B cell (primary cell): ENCODE data around the gene MAN1A2. TPM values are rescaled to one million over a fixed set of nuclear protein-coding genes. Genes with fewer than 3 reads are reported as not detected.
"Not testable (repeated sequence)": the region's sequence is repeated elsewhere in the genome, so short reads cannot be mapped to it uniquely, and the experiment has no call there.

Experiments used
- ATAC-seq: fragments of 200-7000 bp; cut with Tn5 transposase; one replicate; pipeline ENCODE4 v1.10.0; 2021; ENCODE audit warnings: low read depth, mild to moderate bottlenecking, moderate number of reproducible peaks, moderate library complexity
- CTCF ChIA-PET: fragments of 350-600 bp; sonication (Branson Sonifier 250); formaldehyde crosslinking; loops from one replicate; lab custom pipeline; 2021; ENCODE audit warnings: antibody characterized with exemption, inconsistent platforms; lab: Charles Lee
- POLR2A ChIA-PET: fragments of 350-600 bp; sonication (Branson Sonifier 250); formaldehyde crosslinking; loops from one replicate; lab custom pipeline; 2021; ENCODE audit warnings: antibody characterized with exemption; lab: Charles Lee
- DNase-seq: peaks from one replicate; pipeline ENCODE4 v3.0.0; 2013
- H2AFZ ChIP-seq: 2 replicates; pipeline ENCODE4 v1.6.1; 2012; ENCODE audit warnings: mild to moderate bottlenecking, low read depth, low read length; ENCODE audit not compliant: insufficient read depth, poor library complexity, severe bottlenecking
- H3K27ac ChIP-seq, 2 donors: 1 replicate in 1 of 2; 2 replicates in 1 of 2; pipeline ENCODE4 v1.5.1; 2012 to 2013; ENCODE audit warnings: low read length in 2 of 2, mild to moderate bottlenecking in 2 of 2, moderate library complexity in 1 of 2
- H3K27me3 ChIP-seq, 4 experiments: fragments of 200-600 bp in 1 of 4; sonication (generic) in 1 of 4; replicated peaks in 1 of 4; 1 replicate in 2 of 4; 2 replicates in 2 of 4; pipeline versions ENCODE4 v1.6.1 to v1.7.0; 2013 to 2016; ENCODE audit warnings: low read length in 3 of 4, mild to moderate bottlenecking in 2 of 4, mixed read lengths in 1 of 4, moderate library complexity in 1 of 4; ENCODE audit not compliant: insufficient read depth in 4 of 4, control insufficient read depth in 3 of 4; ENCODE audit errors: control extremely low read depth in 1 of 4
- H3K36me3 ChIP-seq, 2 experiments: replicated peaks in 1 of 2; 1 replicate in 1 of 2; 2 replicates in 1 of 2; pipeline versions ENCODE4 v1.6.1 to v1.7.1; 2013; ENCODE audit warnings: low read length in 1 of 2; ENCODE audit not compliant: insufficient read depth in 2 of 2, control insufficient read depth in 1 of 2; ENCODE audit errors: control extremely low read depth in 1 of 2, extremely low read depth in 1 of 2
- H3K4me1 ChIP-seq, 2 donors: fragments of 200-600 bp in 1 of 2; sonication (generic) in 1 of 2; 1 replicate in 1 of 2; 2 replicates in 1 of 2; pipeline versions ENCODE4 v1.5.1 to v1.6.1; 2013 to 2017; ENCODE audit warnings: low read length in 2 of 2; ENCODE audit not compliant: control insufficient read depth in 2 of 2, insufficient read depth in 2 of 2
- H3K4me2 ChIP-seq: replicated peaks from 2 replicates; pipeline ENCODE3; 2012; ENCODE audit warnings: mild to moderate bottlenecking, low read depth, low read length; ENCODE audit not compliant: poor library complexity, severe bottlenecking
- H3K4me3 ChIP-seq, 5 experiments: fragments of 200-600 bp in 1 of 5; sonication (generic) in 1 of 5; 1 replicate in 3 of 5; 2 replicates in 2 of 5; pipeline versions ENCODE4 v1.5.1 to v1.7.0; 2011 to 2016; ENCODE audit warnings: low read length in 4 of 5, mild to moderate bottlenecking in 4 of 5, low read depth in 2 of 5, control low read depth in 1 of 5, moderate library complexity in 1 of 5; ENCODE audit not compliant: insufficient read depth in 1 of 5; ENCODE audit errors: control extremely low read depth in 1 of 5, extremely low read depth in 1 of 5
- H3K79me2 ChIP-seq: fragments of 200-600 bp; sonication (generic); one replicate; pipeline ENCODE4 v1.6.0; 2016; ENCODE audit warnings: low read length; ENCODE audit not compliant: control insufficient read depth, insufficient read depth
- H3K9ac ChIP-seq: fragments of 200-600 bp; sonication (generic); 2 replicates; pipeline ENCODE4 v1.6.1; 2017; ENCODE audit warnings: mild to moderate bottlenecking, low read length, moderate library complexity
- H3K9me3 ChIP-seq, 3 donors: one replicate each; pipeline versions ENCODE4 v1.6.1 to v1.7.1; 2013; ENCODE audit warnings: low read length in 2 of 3; ENCODE audit not compliant: control insufficient read depth in 2 of 3, insufficient read depth in 1 of 3; ENCODE audit errors: control extremely low read depth in 1 of 3
- H4K20me1 ChIP-seq: 2 replicates; pipeline ENCODE4 v1.6.0; 2012; ENCODE audit warnings: mild to moderate bottlenecking, low read length; ENCODE audit not compliant: insufficient read depth, control insufficient read depth, poor library complexity, severe bottlenecking
- H3K27ac Mint-ChIP-seq: one replicate; pipeline ENCODE4 v1.8.0; 2021; ENCODE audit warnings: mixed read lengths
- H3K27me3 Mint-ChIP-seq: one replicate; pipeline ENCODE4 v1.8.0; 2021; ENCODE audit warnings: mixed read lengths
- H3K4me1 Mint-ChIP-seq: one replicate; pipeline ENCODE4 v1.8.0; 2021; ENCODE audit warnings: mixed read lengths
- H3K4me3 Mint-ChIP-seq: one replicate; pipeline ENCODE4 v1.8.0; 2021; ENCODE audit warnings: mixed read lengths
- H3K9me3 Mint-ChIP-seq: one replicate; pipeline ENCODE4 v1.8.0; 2022; ENCODE audit warnings: mixed read lengths; ENCODE audit not compliant: insufficient read depth
- EZH2 ChIP-seq: IDR thresholded peaks from 2 replicates; pipeline ENCODE4 v1.6.1; 2012; ENCODE audit warnings: borderline replicate concordance, low read depth, mild to moderate bottlenecking, moderate library complexity, low read length; ENCODE audit not compliant: insufficient read depth, poor library complexity, severe bottlenecking
- WGBS: methylation state at CpG from one replicate; pipeline ENCODE4 v1.1.5; 2013; ENCODE audit warnings: missing lambda C conversion rate; ENCODE audit not compliant: insufficient coverage; 5-methylcytosine and 5-hydroxymethylcytosine counted together
- intact Hi-C: fragments of 100-400 bp; cut with micrococcal nuclease; formaldehyde crosslinking; loops from one replicate; pipeline ENCODE4 v1.10.0; 2022
- polyA plus RNA-seq: library from polyadenylated mRNA; depleted of rRNA; stranded (reverse); fragments of >200 nt; gene quantifications from 2 replicates; pipeline ENCODE4 v1.2.3, GENCODE V29; 2012
- total RNA-seq, 2 donors: library from RNA; stranded (reverse); fragments of 120-200 nt in 1 of 2; gene quantifications; 1 replicate in 1 of 2; 2 replicates in 1 of 2; pipeline versions ENCODE4 v1.2.3 to v1.2.4, GENCODE V29; 2013 to 2022
- TF ChIP-seq, protein P1 (sequence below): fragments of 200-600 bp; IDR thresholded peaks from one replicate; pipeline ENCODE4 v1.8.0; 2022; ENCODE audit warnings: antibody characterized with exemption, mild to moderate bottlenecking

MAN1A2 gene
- total and polyA plus RNA-seq, 2 donors (not counting 1 experiment from before 2014, with no cell fraction given): 4.6 to 55.6 TPM

DNA sequence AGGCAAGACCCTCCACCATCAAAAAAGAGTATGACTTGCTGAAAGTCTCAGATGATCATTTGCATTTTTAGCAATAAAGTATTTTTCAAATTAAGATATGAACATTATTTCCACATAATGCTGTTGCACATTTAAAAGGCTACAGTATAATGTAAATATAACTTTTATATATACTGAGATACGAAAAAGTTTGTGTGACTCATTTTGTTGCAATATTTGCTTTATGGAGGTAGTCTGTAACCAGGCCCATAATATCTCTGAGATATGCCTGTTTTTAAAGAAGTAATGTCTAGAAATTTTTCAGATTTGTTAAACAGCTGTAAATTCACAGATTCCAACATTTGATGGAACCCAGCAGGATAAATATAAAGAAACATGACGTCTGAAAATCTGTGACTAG is 86.7 kb downstream of the MAN1A2 start:
- ATAC-seq: no peak
- no peaks in the 10 kb centered on the region for H3K27me3 ChIP-seq
- peaks cover 3 to 8% of the 10 kb centered on the region in 2 experiments for H3K36me3 ChIP-seq
- no peaks in the 10 kb centered on the region for H3K79me2 ChIP-seq
- no peaks in the 10 kb centered on the region for H3K4me1 Mint-ChIP-seq
- H3K27ac ChIP-seq: no peak overlapping the region
- H3K4me3 Mint-ChIP-seq: no peak overlapping the region
- H3K9me3 Mint-ChIP-seq: no peaks in the 10 kb centered on the region
- no peak overlapping the region for H3K27ac Mint-ChIP-seq
- WGBS: no CpG with 5 or more reads among the region's 2 CpGs
- no peaks in the 10 kb centered on the region for H3K4me1 ChIP-seq
- H3K9me3 ChIP-seq: peaks cover 0 to 11% (median 0%) of the 10 kb centered on the region in 3 donors
- no peak overlapping the region for H3K9ac ChIP-seq
- H3K4me2 ChIP-seq: no peak overlapping the region
- no peaks in the 10 kb centered on the region for H3K27me3 Mint-ChIP-seq
- no peaks in the 10 kb centered on the region for H4K20me1 ChIP-seq
- POLR2A ChIA-PET: no interaction called here
- CTCF ChIA-PET: no interaction called here
- TF ChIP-seq, protein P1, sequence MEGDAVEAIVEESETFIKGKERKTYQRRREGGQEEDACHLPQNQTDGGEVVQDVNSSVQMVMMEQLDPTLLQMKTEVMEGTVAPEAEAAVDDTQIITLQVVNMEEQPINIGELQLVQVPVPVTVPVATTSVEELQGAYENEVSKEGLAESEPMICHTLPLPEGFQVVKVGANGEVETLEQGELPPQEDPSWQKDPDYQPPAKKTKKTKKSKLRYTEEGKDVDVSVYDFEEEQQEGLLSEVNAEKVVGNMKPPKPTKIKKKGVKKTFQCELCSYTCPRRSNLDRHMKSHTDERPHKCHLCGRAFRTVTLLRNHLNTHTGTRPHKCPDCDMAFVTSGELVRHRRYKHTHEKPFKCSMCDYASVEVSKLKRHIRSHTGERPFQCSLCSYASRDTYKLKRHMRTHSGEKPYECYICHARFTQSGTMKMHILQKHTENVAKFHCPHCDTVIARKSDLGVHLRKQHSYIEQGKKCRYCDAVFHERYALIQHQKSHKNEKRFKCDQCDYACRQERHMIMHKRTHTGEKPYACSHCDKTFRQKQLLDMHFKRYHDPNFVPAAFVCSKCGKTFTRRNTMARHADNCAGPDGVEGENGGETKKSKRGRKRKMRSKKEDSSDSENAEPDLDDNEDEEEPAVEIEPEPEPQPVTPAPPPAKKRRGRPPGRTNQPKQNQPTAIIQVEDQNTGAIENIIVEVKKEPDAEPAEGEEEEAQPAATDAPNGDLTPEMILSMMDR: no peak
- no peak for TF ChIP-seq EZH2
- H2AFZ ChIP-seq: no peak overlapping the region
- intact Hi-C loops: no loop called here
- DNase-seq: no peak
- no peak overlapping the region for H3K4me3 ChIP-seq

DNA sequence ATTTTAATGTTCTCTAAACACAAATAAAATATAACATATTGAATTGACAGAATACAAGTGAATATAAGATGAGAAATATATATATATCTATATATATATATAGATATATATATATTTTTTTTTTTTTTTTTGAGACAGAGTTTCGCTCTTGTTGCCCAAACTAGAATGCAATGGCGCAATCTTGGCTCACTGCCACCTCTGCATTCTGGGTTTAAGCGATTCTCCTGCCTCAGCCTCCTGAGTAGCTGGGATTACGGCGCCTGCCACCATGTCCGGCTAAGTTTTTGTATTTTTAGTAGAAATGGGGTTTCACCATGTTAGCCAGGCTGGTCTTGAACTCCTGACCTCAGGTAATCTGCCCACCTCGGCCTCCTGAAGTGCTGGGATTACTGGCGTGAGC is 91.2 kb downstream of the MAN1A2 start:
- DNase-seq, H3K4me2 ChIP-seq, H2AFZ ChIP-seq, H4K20me1 ChIP-seq, H3K9me3 ChIP-seq, H3K4me1 Mint-ChIP-seq, CTCF ChIA-PET, H3K4me3 ChIP-seq, POLR2A ChIA-PET, H3K79me2 ChIP-seq, H3K27me3 Mint-ChIP-seq, intact Hi-C loops, ATAC-seq, H3K27ac Mint-ChIP-seq, H3K9me3 Mint-ChIP-seq, H3K4me1 ChIP-seq, H3K9ac ChIP-seq, H3K27ac ChIP-seq, H3K36me3 ChIP-seq, H3K27me3 ChIP-seq, H3K4me3 Mint-ChIP-seq: not testable (repeated sequence)
- WGBS: 100% methylated on average over 5 of the region's 8 CpGs
